GM12875 (cell line): Measurements from ENCODE around the gene WNT3A.

Experiments
- H3K4me3 ChIP-seq: one replicate; pipeline ENCODE4 v1.5.1; 2011; ENCODE audit warnings: low read depth, low read length, control low read depth
- CTCF ChIP-seq: IDR thresholded peaks from 2 replicates; pipeline ENCODE4 v1.5.1; 2011; ENCODE audit warnings: low read depth, mild to moderate bottlenecking, control low read depth, inconsistent platforms, low read length, moderate library complexity, borderline replicate concordance; ENCODE audit not compliant: insufficient read depth

The WNT3A gene

GRCh38 chr1:228020686-228021354 lies 14.0 kb downstream of the WNT3A start:
- no peak for TF ChIP-seq CTCF
- no peak overlapping the region for H3K4me3 ChIP-seq

- no peak overlapping the region for H3K4me3 ChIP-seq
- no peak for TF ChIP-seq CTCF
Measured at GRCh38 chr1:228021355-228022030, 14.7 kb downstream of the WNT3A start.

GRCh38 chr1:228022571-228023293 lies 15.9 kb downstream of the WNT3A start:
- H3K4me3 ChIP-seq, result no peak overlapping the region
- TF ChIP-seq CTCF, result no peak

- H3K4me3 ChIP-seq, result no peak overlapping the region
- no peak for TF ChIP-seq CTCF
Measured at GRCh38 chr1:228023294-228023639, 16.5 kb downstream of the WNT3A start.

- no peak for TF ChIP-seq CTCF
- no peak overlapping the region for H3K4me3 ChIP-seq
Measured at GRCh38 chr1:228029281-228029680, 22.5 kb downstream of the WNT3A start.

- no peak overlapping the region for H3K4me3 ChIP-seq
- no peak for TF ChIP-seq CTCF
Measured at GRCh38 chr1:228030451-228031201, 23.8 kb downstream of the WNT3A start.
